BJ (cell line): ENCODE data around the gene SLIT3. TPM values are rescaled to one million over a fixed set of nuclear protein-coding genes. Genes with fewer than 3 reads are reported as not detected.

ENCODE experiments used
- CTCF ChIA-PET: fragments of 350-600 bp; formaldehyde crosslinking; extraction: SDS; loops from one replicate; lab custom pipeline; 2021; ENCODE audit warnings: antibody characterized with exemption, inconsistent platforms; lab: Yijun Ruan, JAX
- POLR2A ChIA-PET: fragments of 300-600 bp; sonication (Branson Sonifier 250); formaldehyde crosslinking; extraction: SDS; loops from one replicate; lab custom pipeline; 2021; ENCODE audit warnings: antibody characterized with exemption; lab: Charles Lee
- DNase-seq: peaks from one replicate; pipeline ENCODE4 v3.0.0-alpha.2; 2011; ENCODE audit warnings: low read depth
- H3K27me3 ChIP-seq: 2 replicates; pipeline ENCODE4 v1.6.0; 2011; ENCODE audit warnings: low read length; ENCODE audit not compliant: control insufficient read depth, insufficient read depth
- H3K36me3 ChIP-seq: 2 replicates; pipeline ENCODE4 v1.5.1; 2011; ENCODE audit warnings: low read length; ENCODE audit not compliant: control insufficient read depth, insufficient read depth
- H3K4me3 ChIP-seq: 2 replicates; pipeline ENCODE4 v1.5.1; 2011; ENCODE audit warnings: low read depth, mild to moderate bottlenecking, control low read depth, low read length
- polyA plus RNA-seq: library from polyadenylated mRNA; depleted of rRNA; stranded (reverse); fragments of >200 nt; gene quantifications from 2 replicates; pipeline ENCODE4 v1.2.3, GENCODE V29; 2011
- TF ChIP-seq, protein P1 (sequence below): IDR thresholded peaks from 2 replicates; pipeline ENCODE4 v1.5.1; 2011; ENCODE audit warnings: low read depth, mild to moderate bottlenecking, control low read depth, inconsistent platforms, low read length, moderate library complexity; ENCODE audit not compliant: insufficient read depth

The SLIT3 gene
- polyA plus RNA-seq, 1 experiment = 26.8 TPM

DNA sequence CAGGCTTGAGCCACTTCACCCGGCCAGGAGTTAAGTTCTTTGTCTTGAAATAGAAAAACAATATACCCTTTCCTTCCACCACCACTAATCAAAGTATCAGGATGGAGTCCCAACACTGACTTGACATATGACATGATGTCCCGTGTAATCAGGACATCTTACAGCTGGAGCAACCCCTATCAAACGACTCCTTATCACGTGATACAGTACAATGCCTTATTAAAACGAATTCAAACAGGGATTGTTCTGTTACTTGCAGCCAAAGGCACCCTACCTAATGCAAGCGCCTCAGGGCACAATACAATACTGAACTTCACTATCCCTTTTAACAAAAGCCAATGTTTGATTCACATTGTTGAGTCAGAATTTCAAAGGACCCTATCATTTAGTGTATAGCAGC lies 261.3 kb downstream of the SLIT3 start:
- POLR2A ChIA-PET = no interaction called here
- TF ChIP-seq, protein P1, sequence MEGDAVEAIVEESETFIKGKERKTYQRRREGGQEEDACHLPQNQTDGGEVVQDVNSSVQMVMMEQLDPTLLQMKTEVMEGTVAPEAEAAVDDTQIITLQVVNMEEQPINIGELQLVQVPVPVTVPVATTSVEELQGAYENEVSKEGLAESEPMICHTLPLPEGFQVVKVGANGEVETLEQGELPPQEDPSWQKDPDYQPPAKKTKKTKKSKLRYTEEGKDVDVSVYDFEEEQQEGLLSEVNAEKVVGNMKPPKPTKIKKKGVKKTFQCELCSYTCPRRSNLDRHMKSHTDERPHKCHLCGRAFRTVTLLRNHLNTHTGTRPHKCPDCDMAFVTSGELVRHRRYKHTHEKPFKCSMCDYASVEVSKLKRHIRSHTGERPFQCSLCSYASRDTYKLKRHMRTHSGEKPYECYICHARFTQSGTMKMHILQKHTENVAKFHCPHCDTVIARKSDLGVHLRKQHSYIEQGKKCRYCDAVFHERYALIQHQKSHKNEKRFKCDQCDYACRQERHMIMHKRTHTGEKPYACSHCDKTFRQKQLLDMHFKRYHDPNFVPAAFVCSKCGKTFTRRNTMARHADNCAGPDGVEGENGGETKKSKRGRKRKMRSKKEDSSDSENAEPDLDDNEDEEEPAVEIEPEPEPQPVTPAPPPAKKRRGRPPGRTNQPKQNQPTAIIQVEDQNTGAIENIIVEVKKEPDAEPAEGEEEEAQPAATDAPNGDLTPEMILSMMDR = no peak
- Histone ChIP-seq H3K36me3 (no peaks in the 10 kb centered on the region), H3K4me3 (no peak overlapping the region), H3K27me3 (no peaks in the 10 kb centered on the region)
- no peak for DNase-seq
- CTCF ChIA-PET = no interaction called here

DNA sequence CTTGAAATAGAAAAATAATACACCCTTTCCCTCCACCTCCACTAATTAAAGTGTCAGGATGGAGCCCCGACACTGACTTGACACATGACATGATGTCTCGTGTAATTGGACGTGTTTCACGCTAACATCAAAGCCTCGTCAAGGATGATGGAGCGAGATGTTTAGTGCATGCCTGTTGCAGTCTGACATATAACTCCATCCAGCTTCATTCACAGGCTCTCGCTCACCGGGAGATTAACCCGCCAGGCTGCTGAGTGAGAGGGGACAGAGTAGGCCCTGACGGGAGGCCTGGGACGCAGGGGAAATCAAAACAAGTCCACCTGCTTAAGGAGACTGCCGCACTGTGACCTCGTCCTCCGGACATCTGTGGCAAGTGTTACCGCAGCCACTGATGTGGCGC lies 263.5 kb downstream of the SLIT3 start:
- CTCF ChIA-PET = interaction anchor here (1.4 kb wide), 1 partner anchor 10 kb away, joined by 5 read pairs; no protein-coding TSS in a partner anchor
- TF ChIP-seq, protein P1 = no peak

DNA sequence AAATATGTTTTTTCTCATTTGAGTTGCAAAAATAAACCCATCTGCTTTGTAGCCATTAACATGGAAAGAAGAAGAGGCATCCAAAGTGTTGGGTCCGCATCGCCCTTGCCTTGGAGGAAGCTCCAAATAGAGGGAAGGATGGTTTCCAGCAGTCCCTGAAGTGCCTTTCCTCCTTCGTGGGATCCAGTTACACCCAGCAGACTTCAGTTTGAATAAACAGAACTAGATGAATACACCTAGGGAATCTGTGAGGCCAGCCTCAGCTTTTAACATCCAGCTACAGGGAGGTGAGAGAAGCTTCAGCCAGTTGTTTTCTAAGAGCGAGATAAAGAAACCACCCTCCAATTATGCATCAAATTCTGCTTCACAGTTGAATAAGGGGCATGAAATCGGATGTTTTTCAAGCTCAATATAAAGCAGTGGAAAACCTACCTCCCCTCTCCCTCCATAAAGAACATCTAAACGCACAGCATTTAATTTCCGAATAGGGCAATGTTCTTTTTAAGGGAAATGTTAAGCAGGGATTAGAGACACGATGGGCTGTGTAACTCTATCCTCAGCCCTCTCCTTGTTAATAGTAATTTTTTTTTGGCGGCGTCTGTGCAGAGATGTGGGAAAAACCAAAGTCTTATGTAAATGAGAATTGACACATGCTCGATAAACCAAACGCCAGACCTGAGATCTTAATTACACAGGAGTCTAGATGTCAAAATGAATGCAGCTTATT lies 264.7 kb downstream of the SLIT3 start:
- POLR2A ChIA-PET = no interaction called here
- TF ChIP-seq, protein P1 = no peak
- no peak overlapping the region for H3K4me3 ChIP-seq
- DNase-seq = no peak
- CTCF ChIA-PET = interaction anchor here (0.9 to 1.4 kb wide), 2 partner anchors 12 to 86 kb away, joined by 3 to 5 read pairs; no protein-coding TSS in a partner anchor
- no peaks in the 10 kb centered on the region for H3K27me3 ChIP-seq
- no peaks in the 10 kb centered on the region for H3K36me3 ChIP-seq

More for the DNA sequence above, 263.5 kb downstream of the SLIT3 start:
- no peak for DNase-seq
- H3K36me3 ChIP-seq = no peaks in the 10 kb centered on the region
- no peak overlapping the region for H3K4me3 ChIP-seq
- POLR2A ChIA-PET = no interaction called here
- H3K27me3 ChIP-seq = no peaks in the 10 kb centered on the region

DNA sequence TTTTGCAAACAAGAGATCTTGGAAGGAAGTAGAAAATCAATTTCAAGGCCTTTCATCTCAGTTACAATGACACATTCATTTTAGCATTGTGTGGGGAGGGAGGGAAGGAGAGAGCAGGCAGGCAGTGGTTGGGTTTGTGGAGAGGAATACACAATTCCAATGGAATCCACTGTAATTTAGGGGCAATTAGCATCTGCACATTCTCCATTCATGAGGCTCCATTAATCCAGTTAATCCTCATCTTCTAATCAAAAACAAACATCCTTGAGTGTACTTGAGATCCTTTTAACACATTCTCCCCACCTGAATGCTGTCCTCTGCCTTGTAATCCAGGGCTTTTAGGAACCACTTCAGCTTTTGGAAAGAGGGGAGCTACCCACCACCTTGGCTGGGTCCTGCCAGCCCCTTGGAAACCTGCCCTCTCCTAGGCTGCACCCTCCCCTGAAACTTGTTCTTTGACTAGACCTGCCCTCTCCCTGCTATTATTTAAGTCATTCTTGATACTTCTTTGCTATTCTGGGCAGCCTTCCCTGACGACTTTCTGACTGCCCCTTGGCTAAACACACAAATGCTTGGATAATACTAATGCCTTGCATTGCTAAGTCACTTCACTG lies 271.2 kb downstream of the SLIT3 start:
- H3K27me3 ChIP-seq = no peaks in the 10 kb centered on the region
- ChIA-PET POLR2A (no interaction called here), CTCF (no interaction called here)
- TF ChIP-seq, protein P1 = no peak
- no peak overlapping the region for H3K4me3 ChIP-seq
- H3K36me3 ChIP-seq = no peaks in the 10 kb centered on the region
- DNase-seq = no peak

DNA sequence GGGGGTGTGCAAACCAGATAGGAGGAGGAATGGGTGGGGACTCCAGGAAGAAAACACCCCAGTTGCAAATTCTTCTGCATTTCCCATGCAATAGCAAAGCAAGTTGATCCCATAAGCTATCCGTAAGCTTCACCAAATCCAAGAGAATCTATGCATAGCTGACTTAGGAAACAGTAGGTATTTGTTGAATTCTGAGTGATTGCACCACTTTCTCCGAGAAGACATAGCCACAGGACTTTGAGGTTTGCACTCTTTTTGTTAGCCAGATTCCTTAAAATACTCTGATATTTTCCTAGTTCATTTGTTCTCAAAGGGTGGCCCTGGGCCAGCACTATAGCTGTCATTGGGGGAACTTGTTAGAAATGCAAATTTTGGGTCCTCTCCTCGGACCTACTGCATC lies 271.9 kb downstream of the SLIT3 start:
- TF ChIP-seq, protein P1 = no peak
- H3K27me3 ChIP-seq = no peaks in the 10 kb centered on the region
- H3K36me3 ChIP-seq = no peaks in the 10 kb centered on the region
- POLR2A ChIA-PET = no interaction called here
- no peak for DNase-seq
- no peak overlapping the region for H3K4me3 ChIP-seq
- CTCF ChIA-PET = no interaction called here
